GM21515 (cell line): ENCODE results near the gene RPS8.
"Not testable (repeated sequence)": the region's sequence is repeated elsewhere in the genome, so short reads cannot be mapped to it uniquely, and the experiment has no call there.

Experiments used
- ATAC-seq: cut with Tn5 transposase; IDR thresholded peaks from one replicate; pipeline ENCODE4 v1.9.1; 2021; ENCODE audit not compliant: unreplicated experiment

RPS8 gene

GRCh38 chr1:44819196-44819607 is 43.9 kb downstream of the RPS8 start:
- peak; percentile 7 for ATAC-seq

- ATAC-seq = peak; percentile 71
These were observed 44.4 kb downstream of the RPS8 start for GRCh38 chr1:44819608-44820327.

- ATAC-seq = no peak
These were observed 45.2 kb downstream of the RPS8 start for GRCh38 chr1:44820328-44821239.

- ATAC-seq = no peak
These were observed 45.9 kb downstream of the RPS8 start for GRCh38 chr1:44821240-44821715.

- ATAC-seq = no peak
These were observed 46.9 kb downstream of the RPS8 start for GRCh38 chr1:44822131-44822701.

GRCh38 chr1:44822981-44823451 is 47.7 kb downstream of the RPS8 start:
- no peak for ATAC-seq

GRCh38 chr1:44824392-44824791 is 49.1 kb downstream of the RPS8 start:
- not testable (repeated sequence) for ATAC-seq

- no peak for ATAC-seq
These were observed 51.2 kb downstream of the RPS8 start for GRCh38 chr1:44826375-44827196.

- no peak for ATAC-seq
These were observed 52.1 kb downstream of the RPS8 start for GRCh38 chr1:44827197-44828002.

- no peak for ATAC-seq
These were observed 52.8 kb downstream of the RPS8 start for GRCh38 chr1:44828003-44828651.
